HCEC 1CT (cell line): Measurements from ENCODE around the gene NAP1L5.
A peak's percentile ranks its signal among the peaks of the same experiment; 100 is the strongest.

Source experiments
- DNase-seq: peaks from one replicate; pipeline ENCODE4 v3.0.0-alpha.2; 2017

Gene NAP1L5

GRCh38 chr4:88659055-88659889, 38.4 kb downstream of the NAP1L5 start:
- DNase-seq, result peak; percentile 64

DNA sequence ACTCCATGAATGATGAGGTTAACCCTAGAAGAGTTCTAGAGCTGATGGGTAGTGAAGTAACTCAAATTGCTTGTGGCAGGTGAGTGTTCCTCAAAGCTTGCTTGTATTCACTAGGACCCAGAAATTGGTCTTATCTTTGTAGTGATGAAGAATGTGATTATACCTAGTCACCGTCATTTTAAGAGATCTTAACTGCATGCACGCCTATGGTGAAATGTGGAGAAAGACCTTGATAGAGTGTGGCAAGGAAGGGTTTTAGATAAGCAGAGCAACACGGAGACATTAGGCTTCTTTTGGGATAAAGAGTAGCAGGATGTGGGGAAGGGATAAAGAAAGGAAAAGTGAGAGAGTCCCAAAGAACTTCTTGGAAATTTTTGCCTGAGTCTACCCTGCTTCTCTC, 42.4 kb downstream of the NAP1L5 start:
- no peak for DNase-seq

DNA sequence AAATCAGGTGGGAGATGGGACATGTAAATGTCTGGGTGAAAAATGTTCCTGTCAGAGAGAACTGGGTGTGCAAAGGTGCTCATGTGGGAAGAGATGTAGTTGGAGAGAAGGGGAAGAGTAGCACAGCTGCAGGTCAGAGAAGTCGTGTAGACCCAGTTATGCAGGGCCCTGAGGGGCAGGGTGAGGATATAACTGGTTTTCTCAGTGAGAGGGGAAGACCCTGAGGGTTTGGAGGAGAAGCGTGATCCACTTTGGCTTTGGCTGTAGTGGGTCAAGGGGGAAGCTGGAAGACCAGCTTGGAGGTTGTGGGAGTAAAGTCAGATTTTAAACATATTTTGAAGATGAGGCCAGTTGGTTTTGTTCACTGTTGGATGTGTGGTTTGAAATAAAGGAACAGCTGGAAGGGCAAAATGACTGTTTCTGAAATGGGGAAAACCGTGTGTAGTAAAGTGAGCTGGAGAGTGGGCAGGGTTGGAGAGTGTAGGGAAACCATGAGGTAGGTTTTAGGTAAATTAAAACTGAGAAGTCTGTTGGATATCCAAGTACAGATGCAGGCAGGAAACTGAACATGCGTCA, 44.2 kb downstream of the NAP1L5 start:
- DNase-seq, result no peak

- DNase-seq, result no peak
These were observed 47.9 kb downstream of the NAP1L5 start for GRCh38 chr4:88649716-88650115.

- DNase-seq, result no peak
These were observed 50.9 kb downstream of the NAP1L5 start for GRCh38 chr4:88646528-88647280.

- DNase-seq, result no peak
These were observed 51.6 kb downstream of the NAP1L5 start for GRCh38 chr4:88645994-88646393.
